Adrenal gland (tissue), 5 donors: ENCODE results near the gene GALNT1.

Source experiments
- POLR2A ChIP-seq, 2 donors: fragments of 450-650 bp; IDR thresholded peaks; one replicate each; pipeline ENCODE4 v1.6.1; 2017; ENCODE audit warnings: antibody characterized with exemption in 2 of 2, mild to moderate bottlenecking in 2 of 2, moderate library complexity in 1 of 2
- TF ChIP-seq, protein P1 (sequence below), 6 experiments: fragments of 450-650 bp in 4 of 6; fragments of 200-600 bp in 2 of 6; sonication (generic) in 1 of 6; IDR thresholded peaks; 1 replicate in 5 of 6; 2 replicates in 1 of 6; pipeline versions ENCODE4 v1.5.1 to v1.8.0; 2016 to 2021; ENCODE audit warnings: antibody characterized with exemption in 6 of 6, mild to moderate bottlenecking in 2 of 6, moderate library complexity in 1 of 6
- donor health status: DM: no; HTN: no; CAD: no.

GRCh38 chr18:35578936-35579335 lies 2.6 kb upstream of the GALNT1 start:
- no peak for TF ChIP-seq POLR2A (IDR thresholded peaks at IDR 0.05)
- TF ChIP-seq, protein P1, sequence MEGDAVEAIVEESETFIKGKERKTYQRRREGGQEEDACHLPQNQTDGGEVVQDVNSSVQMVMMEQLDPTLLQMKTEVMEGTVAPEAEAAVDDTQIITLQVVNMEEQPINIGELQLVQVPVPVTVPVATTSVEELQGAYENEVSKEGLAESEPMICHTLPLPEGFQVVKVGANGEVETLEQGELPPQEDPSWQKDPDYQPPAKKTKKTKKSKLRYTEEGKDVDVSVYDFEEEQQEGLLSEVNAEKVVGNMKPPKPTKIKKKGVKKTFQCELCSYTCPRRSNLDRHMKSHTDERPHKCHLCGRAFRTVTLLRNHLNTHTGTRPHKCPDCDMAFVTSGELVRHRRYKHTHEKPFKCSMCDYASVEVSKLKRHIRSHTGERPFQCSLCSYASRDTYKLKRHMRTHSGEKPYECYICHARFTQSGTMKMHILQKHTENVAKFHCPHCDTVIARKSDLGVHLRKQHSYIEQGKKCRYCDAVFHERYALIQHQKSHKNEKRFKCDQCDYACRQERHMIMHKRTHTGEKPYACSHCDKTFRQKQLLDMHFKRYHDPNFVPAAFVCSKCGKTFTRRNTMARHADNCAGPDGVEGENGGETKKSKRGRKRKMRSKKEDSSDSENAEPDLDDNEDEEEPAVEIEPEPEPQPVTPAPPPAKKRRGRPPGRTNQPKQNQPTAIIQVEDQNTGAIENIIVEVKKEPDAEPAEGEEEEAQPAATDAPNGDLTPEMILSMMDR (IDR thresholded peaks at IDR 0.05) = no peak
